Stimulated activated CD8-positive, alpha-beta memory T cell treated with anti-CD3 and anti-CD28 coated beads, Interleukin-7, amount 100 ng/mL, for 48 hours (primary cell): Measurements from ENCODE around the gene ACSBG1.
"Not testable (repeated sequence)": the region's sequence is repeated elsewhere in the genome, so short reads cannot be mapped to it uniquely, and the experiment has no call there.

Source experiments
- DNase-seq, 2 donors: peaks; one replicate each; pipeline ENCODE4 v3.0.0-alpha.2; 2020; ENCODE audit warnings: low read depth in 1 of 2; ENCODE audit errors: extremely low read depth in 1 of 2

ACSBG1 gene

DNA sequence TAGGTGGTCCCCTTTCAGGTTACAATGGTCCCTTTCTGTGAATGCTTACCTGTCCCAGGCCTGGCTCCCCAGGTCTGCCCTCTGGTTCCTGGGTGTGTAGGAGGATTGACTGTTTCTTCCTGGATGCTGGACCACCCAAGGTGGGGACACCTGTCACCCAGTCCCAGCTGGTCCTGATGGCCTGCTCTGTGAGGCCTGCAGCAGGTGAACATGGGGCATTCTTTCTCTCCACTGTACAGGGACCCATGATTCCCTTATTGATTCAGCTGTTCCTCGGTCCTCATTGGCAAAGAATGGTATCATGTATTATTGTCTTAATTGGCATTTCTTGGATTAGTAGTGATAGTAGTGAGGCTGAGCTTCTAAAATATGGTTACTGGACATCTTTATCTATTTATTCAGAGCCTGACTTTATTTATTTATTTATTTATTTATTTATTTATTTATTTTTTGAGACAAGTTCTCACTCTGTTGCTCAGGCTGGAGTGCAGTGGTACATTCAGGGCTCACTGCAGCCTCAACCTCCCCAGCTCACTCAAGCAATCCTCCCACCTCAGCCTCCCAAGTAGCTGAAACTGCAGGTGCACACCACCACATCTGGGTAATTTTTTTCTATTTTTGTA, 21.2 kb upstream of the ACSBG1 start:
- no peak for DNase-seq

DNA sequence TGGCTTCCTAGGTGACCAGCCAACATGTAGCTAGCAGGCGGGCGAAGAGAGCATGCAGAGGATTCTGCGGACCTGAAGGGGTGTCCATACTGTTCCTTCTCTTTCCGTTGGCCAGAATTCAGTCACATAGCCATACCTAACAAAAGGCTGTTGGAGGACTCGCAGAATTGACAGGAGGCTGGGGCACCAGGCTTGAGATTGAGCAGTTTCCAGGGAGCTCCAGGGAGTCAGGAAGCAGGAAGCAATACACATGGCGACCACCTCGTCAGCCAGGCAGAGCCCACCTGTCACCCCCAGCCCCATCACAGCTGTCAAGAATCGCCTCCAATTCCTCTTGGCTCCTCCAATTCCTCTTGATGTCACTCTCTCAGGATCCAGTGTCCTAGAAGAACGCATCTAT, 16.8 kb upstream of the ACSBG1 start:
- DNase-seq, result no peak

GRCh38 chr15:78249131-78249530, 14.8 kb upstream of the ACSBG1 start:
- no peak for DNase-seq

GRCh38 chr15:78247911-78248310, 13.5 kb upstream of the ACSBG1 start:
- no peak for DNase-seq

- not testable (repeated sequence) for DNase-seq
These were observed 11.7 kb upstream of the ACSBG1 start for GRCh38 chr15:78245976-78246620.

DNA sequence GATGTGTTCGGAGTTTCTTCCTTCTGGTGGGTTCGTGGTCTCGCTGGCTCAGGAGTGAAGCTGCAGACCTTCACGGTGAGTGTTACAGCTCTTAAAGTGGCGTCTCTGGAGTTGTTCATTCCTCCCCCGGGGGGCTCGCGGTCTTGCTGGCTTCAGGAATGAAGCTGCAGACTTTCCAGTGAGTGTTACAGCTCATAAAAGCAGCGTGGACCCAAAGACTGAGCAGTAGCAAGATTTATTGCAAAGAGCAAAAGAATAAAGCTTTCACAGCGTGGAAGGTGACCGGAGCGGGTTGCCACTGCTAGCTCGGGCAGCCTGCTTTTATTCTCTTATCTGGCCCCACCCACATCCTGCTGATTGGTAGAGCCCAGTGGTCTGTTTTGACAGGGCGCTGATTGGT, 11.0 kb upstream of the ACSBG1 start:
- DNase-seq, result not testable (repeated sequence)

- no peak for DNase-seq
These were observed 10.5 kb upstream of the ACSBG1 start for GRCh38 chr15:78244893-78245292.

- DNase-seq, result no peak
These were observed 9.7 kb upstream of the ACSBG1 start for GRCh38 chr15:78244101-78244500.

GRCh38 chr15:78243491-78243941, 9.2 kb upstream of the ACSBG1 start:
- DNase-seq, result no peak

DNA sequence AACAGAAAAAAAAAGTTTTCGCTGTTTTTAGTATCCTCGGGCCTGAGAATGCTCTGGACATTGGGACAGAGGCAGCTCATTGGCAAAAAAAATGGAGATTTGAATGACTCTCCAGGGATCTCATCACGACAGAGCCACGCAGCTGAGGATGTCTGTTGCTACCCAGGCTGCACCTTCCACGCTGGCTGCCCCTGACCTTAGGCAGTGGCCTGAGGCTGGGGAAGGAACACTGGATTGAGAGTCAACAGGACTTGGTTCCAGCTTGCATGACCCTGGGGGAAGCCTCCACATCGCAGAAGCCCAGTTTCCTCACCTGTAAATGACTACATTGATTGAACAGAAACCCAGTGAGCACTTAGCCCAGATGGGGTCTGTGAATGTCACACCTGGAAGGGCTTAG, 8.7 kb upstream of the ACSBG1 start:
- DNase-seq, result no peak

- DNase-seq, result no peak
These were observed 7.8 kb upstream of the ACSBG1 start for GRCh38 chr15:78242128-78242527.

DNA sequence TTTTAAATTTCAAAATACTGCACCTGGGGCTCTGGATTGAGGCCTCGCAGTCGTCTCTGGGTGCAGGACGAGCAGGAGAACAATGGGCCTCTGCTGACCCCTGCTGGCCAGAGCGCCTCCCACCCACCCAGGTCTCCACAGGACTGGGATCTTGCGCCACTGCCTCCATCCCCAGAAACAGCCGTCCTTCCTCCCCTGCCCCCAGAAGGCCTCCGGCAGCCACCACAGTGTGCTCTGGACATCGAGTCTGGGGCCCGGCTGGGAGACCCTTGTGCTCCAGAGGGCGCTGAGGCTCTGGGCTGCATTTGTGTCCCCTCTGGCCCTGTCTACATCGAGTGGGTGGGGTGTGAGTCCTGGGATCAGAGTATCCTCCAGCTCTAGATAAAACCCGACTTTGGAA, 6.7 kb upstream of the ACSBG1 start:
- DNase-seq, result peak; percentile 56 to 75

GRCh38 chr15:78239811-78240210, 5.4 kb upstream of the ACSBG1 start:
- DNase-seq, result no peak

- DNase-seq, result no peak
These were observed 2.8 kb upstream of the ACSBG1 start for GRCh38 chr15:78237146-78237545.

- no peak for DNase-seq
These were observed 2.1 kb upstream of the ACSBG1 start for GRCh38 chr15:78236491-78236890.

- no peak for DNase-seq
These were observed 869 bp downstream of the ACSBG1 start for GRCh38 chr15:78233496-78233895.

DNA sequence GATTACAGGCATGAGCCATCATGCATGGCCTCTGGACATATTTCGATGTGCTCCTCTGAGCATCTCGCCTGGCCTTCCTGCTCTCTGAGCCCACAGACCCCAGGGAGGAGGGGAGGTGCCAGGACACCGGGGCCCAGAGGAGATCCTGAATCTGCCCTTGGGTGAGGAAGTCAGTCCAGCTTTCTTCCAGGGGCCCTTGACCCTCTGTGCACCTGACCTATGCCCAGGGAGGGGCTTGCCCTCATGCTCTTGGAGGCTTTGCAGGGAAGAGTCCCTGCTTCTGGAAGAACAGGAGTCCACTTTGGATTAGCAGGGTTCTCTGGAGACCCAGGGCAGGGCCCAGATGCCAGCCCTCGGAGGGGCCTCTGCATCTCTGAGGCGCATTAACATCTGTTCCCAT, 1.4 kb downstream of the ACSBG1 start:
- DNase-seq, result no peak

DNA sequence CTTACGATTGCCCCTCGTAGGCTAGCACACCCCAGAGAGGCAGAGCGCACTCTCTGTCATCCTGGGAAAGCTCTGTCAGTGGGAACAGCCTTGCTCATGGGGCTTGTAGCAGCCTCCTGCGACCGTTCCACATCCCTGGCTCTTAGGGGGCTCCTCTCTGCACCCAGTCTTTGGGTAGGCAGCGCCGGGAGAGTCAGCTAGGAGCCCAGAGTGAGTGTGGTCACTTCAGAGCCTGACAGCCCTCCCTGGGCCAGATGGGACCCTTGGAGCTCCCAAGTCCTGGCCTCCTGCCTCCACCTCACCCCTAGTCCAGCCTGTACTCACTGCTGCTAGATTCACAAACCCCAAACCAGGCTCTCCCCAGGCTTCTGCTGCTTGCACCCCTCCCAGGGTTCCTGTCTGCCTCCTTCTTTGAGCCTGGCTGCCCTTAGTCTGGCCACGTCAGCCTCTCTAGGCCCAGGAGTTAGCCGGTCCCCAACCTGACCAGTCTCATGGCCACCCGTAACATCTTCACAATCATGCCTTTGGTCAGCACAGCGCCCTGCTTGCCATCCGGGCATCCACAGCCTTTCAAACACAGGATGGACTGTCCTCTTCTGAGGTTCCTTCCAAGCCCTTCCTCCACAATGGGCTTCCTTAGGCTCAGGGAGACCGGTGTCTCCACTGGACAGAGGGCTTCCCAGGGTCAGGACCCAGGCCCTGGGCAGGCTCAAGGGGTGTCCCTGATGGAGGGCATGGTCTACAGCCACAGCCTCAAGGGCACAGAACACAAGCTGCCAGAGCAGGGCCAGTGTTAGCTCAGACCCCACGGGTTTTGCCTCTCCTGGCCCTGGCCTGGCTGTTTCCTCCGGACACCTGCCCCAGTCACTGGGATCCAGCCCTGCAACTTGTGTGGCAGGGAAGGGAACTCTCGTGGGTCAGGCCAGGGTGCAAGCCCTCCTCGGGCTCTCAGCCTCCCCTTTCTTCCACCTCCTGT, 4.6 kb downstream of the ACSBG1 start:
- DNase-seq, result no peak

- no peak for DNase-seq
These were observed 5.9 kb downstream of the ACSBG1 start for GRCh38 chr15:78228356-78228996.

- no peak for DNase-seq
These were observed 8.4 kb downstream of the ACSBG1 start for GRCh38 chr15:78225783-78226541.
